Measurements from ENCODE around the gene NOL3.

NOL3 gene

DNA sequence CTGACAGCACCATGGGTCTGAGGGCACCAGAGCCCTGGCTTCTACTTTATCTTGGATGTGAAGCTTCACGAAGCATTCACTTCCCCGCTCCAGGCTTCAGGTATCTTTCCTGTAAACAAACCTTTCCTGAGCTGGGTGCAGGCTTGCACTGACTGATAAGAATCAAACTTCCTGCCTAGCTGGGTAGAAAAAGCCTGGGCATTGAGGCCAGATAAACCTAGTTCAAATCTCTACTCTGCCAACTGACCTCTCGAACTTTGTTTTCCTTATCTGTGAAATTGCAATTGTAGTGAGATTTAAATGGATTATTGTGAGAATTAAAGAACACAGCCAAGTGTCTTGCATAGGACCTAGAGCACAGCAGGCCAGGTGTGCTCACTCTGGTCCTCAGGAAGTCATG, 53.7 kb downstream of the NOL3 start:
- no peak for TF ChIP-seq CTCF (IDR thresholded peaks at IDR 0.05; ENCODE audit: low read depth, low read length, missing control alignments)
- no peak for DNase-seq (ENCODE audit: extremely low read depth, low read depth)
- no peak overlapping the region for H3K4me3 ChIP-seq (replicated peaks; ENCODE audit: low read depth, low read length)

Measured in HFF-Myc (cell line).